HG02610 (cell line): ENCODE results near the gene ZFYVE27.
"Not testable (repeated sequence)": the region's sequence is repeated elsewhere in the genome, so short reads cannot be mapped to it uniquely, and the experiment has no call there.

Experiments used
- ATAC-seq: cut with Tn5 transposase; IDR thresholded peaks from one replicate; pipeline ENCODE4 v1.9.1; 2021; ENCODE audit warnings: mild to moderate bottlenecking, moderate library complexity; ENCODE audit not compliant: unreplicated experiment

ZFYVE27 gene

GRCh38 chr10:97736902-97737769 is at the start of gene ZFYVE27:
Gene ZFYVE27, plus strand, starts transcription at chr10:97737128. Its CDS starts 1,350 bp downstream, at chr10:97738478.
- ATAC-seq, result peak; percentile 79

GRCh38 chr10:97687785-97688781 is 48.8 kb upstream of the ZFYVE27 start:
- ATAC-seq, result no peak

- ATAC-seq, result no peak
These were observed 47.3 kb upstream of the ZFYVE27 start for GRCh38 chr10:97689559-97690020.

- no peak for ATAC-seq
These were observed 46.8 kb upstream of the ZFYVE27 start for GRCh38 chr10:97690133-97690532.

- ATAC-seq, result not testable (repeated sequence)
These were observed 38.8 kb upstream of the ZFYVE27 start for GRCh38 chr10:97698072-97698655.

- ATAC-seq, result no peak
These were observed 35.4 kb upstream of the ZFYVE27 start for GRCh38 chr10:97701438-97702069.

GRCh38 chr10:97703398-97704067 is 33.4 kb upstream of the ZFYVE27 start:
- ATAC-seq, result no peak

GRCh38 chr10:97704341-97704740 is 32.6 kb upstream of the ZFYVE27 start:
- ATAC-seq, result no peak

GRCh38 chr10:97705006-97705670 is 31.8 kb upstream of the ZFYVE27 start:
- ATAC-seq, result no peak

- no peak for ATAC-seq
These were observed 29.6 kb upstream of the ZFYVE27 start for GRCh38 chr10:97707134-97707861.

- no peak for ATAC-seq
These were observed 28.8 kb upstream of the ZFYVE27 start for GRCh38 chr10:97708167-97708566.

- no peak for ATAC-seq
These were observed 27.7 kb upstream of the ZFYVE27 start for GRCh38 chr10:97708976-97709946.

- no peak for ATAC-seq
These were observed 25.0 kb upstream of the ZFYVE27 start for GRCh38 chr10:97711640-97712572.

GRCh38 chr10:97713339-97713825 is 23.5 kb upstream of the ZFYVE27 start, which contains the start of gene MARVELD1:
Gene MARVELD1, plus strand, starts transcription at chr10:97713730. Its CDS starts 147 bp downstream, at chr10:97713877.
- no peak for ATAC-seq

- peak; percentile 59 for ATAC-seq
These were observed 23.0 kb upstream of the ZFYVE27 start for GRCh38 chr10:97713826-97714400.
